Suprapubic skin (tissue), 4 donors: ENCODE results near the gene SYNDIG1. TPM values are rescaled to one million over a fixed set of nuclear protein-coding genes. Genes with fewer than 3 reads are reported as not detected.

Source experiments
- DNase-seq, 2 donors: peaks; one replicate each; pipeline ENCODE4 v3.0.0-alpha.2; 2019; ENCODE audit warnings: low spot score in 2 of 2
- H3K27ac ChIP-seq: fragments of 200-600 bp; sonication (generic); one replicate; pipeline ENCODE4 v1.5.1; 2019
- H3K27me3 ChIP-seq: fragments of 200-600 bp; sonication (generic); one replicate; pipeline ENCODE4 v1.5.1; 2019
- H3K36me3 ChIP-seq: fragments of 200-600 bp; sonication (generic); one replicate; pipeline ENCODE4 v1.5.1; 2019
- H3K4me1 ChIP-seq: fragments of 200-600 bp; sonication (generic); one replicate; pipeline ENCODE4 v1.5.1; 2019
- H3K4me3 ChIP-seq: fragments of 200-600 bp; sonication (generic); one replicate; pipeline ENCODE4 v1.5.1; 2019; ENCODE audit warnings: mild to moderate bottlenecking
- H3K9me3 ChIP-seq: fragments of 200-600 bp; sonication (generic); one replicate; pipeline ENCODE4 v1.5.1; 2019
- EP300 ChIP-seq: sonication (generic); formaldehyde crosslinking; IDR thresholded peaks from one replicate; pipeline ENCODE4 v1.6.1; 2017; ENCODE audit warnings: antibody characterized with exemption
- POLR2A ChIP-seq, 2 donors: fragments of 450-650 bp; IDR thresholded peaks; one replicate each; pipeline ENCODE4 v1.6.1; 2017; ENCODE audit warnings: antibody characterized with exemption in 2 of 2, mild to moderate bottlenecking in 2 of 2, moderate library complexity in 2 of 2
- POLR2AphosphoS5 ChIP-seq, 3 donors: sonication (generic); formaldehyde crosslinking; IDR thresholded peaks; one replicate each; pipeline ENCODE4 v1.6.1; 2017; ENCODE audit warnings: antibody characterized with exemption in 3 of 3
- WGBS: methylation state at CpG from one replicate; pipeline ENCODE4 v1.1.5; 2018; 5-methylcytosine and 5-hydroxymethylcytosine counted together
- total RNA-seq, 4 donors: library from RNA; depleted of rRNA; stranded (reverse); fragments of >200 nt; gene quantifications; one replicate each; pipeline ENCODE4 v1.1.0, GENCODE V29; 2016
- TF ChIP-seq, protein P1 (sequence below), 2 donors: fragments of 200-600 bp in 1 of 2; fragments of 450-650 bp in 1 of 2; sonication (generic) in 1 of 2; IDR thresholded peaks; one replicate each; pipeline ENCODE4 v1.5.1; 2016 to 2019; ENCODE audit warnings: antibody characterized with exemption in 2 of 2, mild to moderate bottlenecking in 1 of 2, moderate library complexity in 1 of 2

The SYNDIG1 gene
- total RNA-seq, 4 donors from 2014 or later, result not detected

DNA sequence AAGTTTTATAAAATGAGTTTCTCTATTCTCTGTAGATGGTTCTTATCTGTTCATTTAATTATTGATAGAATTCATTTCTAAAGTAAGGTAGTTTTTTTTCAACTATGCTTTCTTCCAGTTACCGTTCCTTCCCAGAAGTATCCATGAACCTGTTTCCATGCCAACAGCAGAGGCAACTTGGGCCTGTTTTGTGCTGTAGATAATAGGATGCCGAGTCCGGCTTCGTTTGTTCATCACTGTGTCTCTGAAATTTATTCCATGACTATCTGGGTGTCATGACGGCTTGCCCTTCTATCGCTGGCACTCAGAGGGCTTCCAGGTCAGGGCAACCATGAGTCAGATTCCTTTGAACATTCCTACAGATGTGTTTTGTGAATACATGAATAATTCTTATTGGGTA, 190.4 kb downstream of the SYNDIG1 start:
- Histone ChIP-seq H3K27me3 (no peaks in the 10 kb centered on the region), H3K4me3 (no peak overlapping the region), H3K4me1 (no peaks in the 10 kb centered on the region), H3K36me3 (no peaks in the 10 kb centered on the region), H3K27ac (no peak overlapping the region), H3K9me3 (no peaks in the 10 kb centered on the region)
- TF ChIP-seq, protein P1, sequence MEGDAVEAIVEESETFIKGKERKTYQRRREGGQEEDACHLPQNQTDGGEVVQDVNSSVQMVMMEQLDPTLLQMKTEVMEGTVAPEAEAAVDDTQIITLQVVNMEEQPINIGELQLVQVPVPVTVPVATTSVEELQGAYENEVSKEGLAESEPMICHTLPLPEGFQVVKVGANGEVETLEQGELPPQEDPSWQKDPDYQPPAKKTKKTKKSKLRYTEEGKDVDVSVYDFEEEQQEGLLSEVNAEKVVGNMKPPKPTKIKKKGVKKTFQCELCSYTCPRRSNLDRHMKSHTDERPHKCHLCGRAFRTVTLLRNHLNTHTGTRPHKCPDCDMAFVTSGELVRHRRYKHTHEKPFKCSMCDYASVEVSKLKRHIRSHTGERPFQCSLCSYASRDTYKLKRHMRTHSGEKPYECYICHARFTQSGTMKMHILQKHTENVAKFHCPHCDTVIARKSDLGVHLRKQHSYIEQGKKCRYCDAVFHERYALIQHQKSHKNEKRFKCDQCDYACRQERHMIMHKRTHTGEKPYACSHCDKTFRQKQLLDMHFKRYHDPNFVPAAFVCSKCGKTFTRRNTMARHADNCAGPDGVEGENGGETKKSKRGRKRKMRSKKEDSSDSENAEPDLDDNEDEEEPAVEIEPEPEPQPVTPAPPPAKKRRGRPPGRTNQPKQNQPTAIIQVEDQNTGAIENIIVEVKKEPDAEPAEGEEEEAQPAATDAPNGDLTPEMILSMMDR (IDR thresholded peaks at IDR 0.05), result no peak
- TF ChIP-seq POLR2AphosphoS5 (IDR thresholded peaks at IDR 0.05) (no peak), EP300 (no peak), POLR2A (IDR thresholded peaks at IDR 0.05) (no peak)
- 91% methylated on average over 6 of the region's 6 CpGs for WGBS
- no peak for DNase-seq

DNA sequence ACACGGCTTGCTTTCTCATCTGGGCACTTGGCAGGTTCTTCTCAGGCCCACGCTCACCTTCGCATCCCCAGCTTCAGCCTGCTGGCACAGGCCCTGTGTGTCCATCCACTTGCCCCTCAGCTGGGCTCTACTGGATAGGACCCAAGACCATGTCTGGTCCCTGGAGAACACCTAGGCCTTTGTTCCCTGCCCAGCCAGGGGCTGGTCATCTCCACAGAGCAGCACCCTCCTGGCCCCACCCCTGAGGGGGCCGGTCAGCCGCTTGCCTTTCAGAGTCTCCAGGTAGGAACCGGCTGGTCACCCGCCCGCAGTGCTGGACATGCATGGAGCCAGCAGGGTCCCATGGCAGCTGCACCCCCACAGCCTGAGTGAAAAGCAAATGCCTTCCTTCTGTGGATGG, 191.2 kb downstream of the SYNDIG1 start:
- no peak for TF ChIP-seq POLR2A (IDR thresholded peaks at IDR 0.05)
- TF ChIP-seq, protein P1 (IDR thresholded peaks at IDR 0.05), result no peak
- TF ChIP-seq EP300, result no peak
- TF ChIP-seq POLR2AphosphoS5 (IDR thresholded peaks at IDR 0.05), result no peak
- Histone ChIP-seq H3K9me3 (no peaks in the 10 kb centered on the region), H3K27ac (no peak overlapping the region), H3K36me3 (no peaks in the 10 kb centered on the region), H3K4me1 (no peaks in the 10 kb centered on the region), H3K4me3 (no peak overlapping the region), H3K27me3 (no peaks in the 10 kb centered on the region)
- WGBS, result 83% methylated on average over 3 of the region's 8 CpGs
- no peak for DNase-seq

DNA sequence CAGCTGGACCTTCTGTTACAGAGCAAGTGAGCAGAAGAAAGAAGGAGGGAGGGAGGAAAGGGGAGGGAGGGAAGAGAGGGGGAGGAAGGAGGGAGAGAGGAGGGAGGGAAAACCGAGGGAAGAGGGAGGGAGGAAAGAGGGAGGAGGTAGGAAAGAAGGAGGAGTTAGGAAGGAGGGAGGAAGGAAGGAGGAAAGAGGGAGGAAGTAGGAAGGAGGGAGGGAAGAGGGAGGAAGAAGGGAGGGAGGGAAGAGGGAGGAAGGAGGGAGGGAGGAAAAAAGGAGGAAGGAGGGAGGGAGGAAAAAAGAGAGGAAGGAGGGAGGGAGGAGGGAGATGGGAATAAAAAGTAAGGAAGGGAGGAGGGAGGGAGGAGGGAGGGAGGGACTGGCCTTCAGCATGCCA, 191.8 kb downstream of the SYNDIG1 start:
- Histone ChIP-seq H3K9me3 (no peaks in the 10 kb centered on the region), H3K27ac (no peak overlapping the region), H3K4me1 (no peaks in the 10 kb centered on the region), H3K36me3 (no peaks in the 10 kb centered on the region), H3K4me3 (no peak overlapping the region), H3K27me3 (no peaks in the 10 kb centered on the region)
- no peak for DNase-seq
- TF ChIP-seq POLR2A (IDR thresholded peaks at IDR 0.05), result no peak
- no peak for TF ChIP-seq POLR2AphosphoS5 (IDR thresholded peaks at IDR 0.05)
- TF ChIP-seq, protein P1 (IDR thresholded peaks at IDR 0.05), result no peak
- no peak for TF ChIP-seq EP300
- 79% methylated on average over 1 of the region's 1 CpG for WGBS

DNA sequence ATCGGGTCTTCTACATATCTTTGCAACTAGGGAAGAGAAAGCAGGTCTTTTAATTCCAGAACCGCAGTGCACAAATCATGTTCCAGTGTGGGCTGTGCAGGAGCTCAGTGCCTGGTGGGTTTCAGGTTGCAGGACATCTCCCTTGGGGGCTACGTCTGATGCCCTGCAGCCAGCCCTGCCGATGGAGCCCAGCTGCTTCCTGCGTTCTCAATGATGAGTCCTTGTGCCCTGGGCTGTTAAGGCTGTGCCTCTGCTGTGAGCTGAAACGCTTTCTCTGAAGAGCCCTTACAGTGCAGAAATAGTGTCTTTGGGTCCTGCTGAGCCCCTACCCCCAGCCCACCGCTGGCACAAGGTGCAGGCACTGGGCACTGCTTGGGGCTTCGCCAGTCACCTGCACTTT, 192.9 kb downstream of the SYNDIG1 start:
- H3K4me1 ChIP-seq, result no peaks in the 10 kb centered on the region
- no peak overlapping the region for H3K27ac ChIP-seq
- TF ChIP-seq, protein P1 (IDR thresholded peaks at IDR 0.05), result no peak
- TF ChIP-seq POLR2A (IDR thresholded peaks at IDR 0.05) (no peak), EP300 (no peak), POLR2AphosphoS5 (IDR thresholded peaks at IDR 0.05) (no peak)
- H3K4me3 ChIP-seq, result no peak overlapping the region
- 66% methylated on average over 8 of the region's 8 CpGs for WGBS
- H3K9me3 ChIP-seq, result no peaks in the 10 kb centered on the region
- no peaks in the 10 kb centered on the region for H3K36me3 ChIP-seq
- peak in 1 of 2 donors; percentile 7 for DNase-seq
- H3K27me3 ChIP-seq, result no peaks in the 10 kb centered on the region

DNA sequence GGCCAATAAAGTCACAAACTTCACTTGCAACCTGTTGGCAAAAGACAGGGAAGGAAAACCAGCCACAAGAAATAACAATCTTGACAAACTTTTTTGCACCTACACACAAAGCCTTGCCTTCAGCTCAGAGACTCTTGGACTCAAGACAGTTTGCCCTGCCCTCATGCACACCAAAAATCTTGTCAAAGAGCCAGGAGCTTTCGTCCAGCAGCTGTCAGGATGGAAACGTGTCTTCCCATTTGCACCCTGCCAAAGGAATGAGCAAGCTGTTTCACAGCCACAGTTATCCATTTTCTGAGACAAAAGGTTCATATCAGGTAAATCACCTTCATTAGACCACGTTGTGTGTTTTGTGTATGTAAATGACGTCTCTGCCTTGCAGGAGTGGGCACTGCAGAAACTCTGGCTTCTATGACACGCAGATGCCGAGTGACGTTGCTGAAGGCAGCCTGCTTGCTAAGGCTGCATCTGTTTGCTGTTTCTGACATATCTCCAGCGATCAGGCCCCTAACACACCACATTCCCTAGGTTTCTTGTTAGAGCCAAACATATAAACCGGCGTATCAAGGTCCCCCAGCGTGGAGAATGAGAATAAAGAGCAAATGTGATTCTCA, 193.4 kb downstream of the SYNDIG1 start:
- H3K4me3 ChIP-seq, result no peak overlapping the region
- H3K4me1 ChIP-seq, result no peaks in the 10 kb centered on the region
- no peaks in the 10 kb centered on the region for H3K36me3 ChIP-seq
- WGBS, result 46% methylated on average over 11 of the region's 11 CpGs
- no peaks in the 10 kb centered on the region for H3K27me3 ChIP-seq
- H3K27ac ChIP-seq, result no peak overlapping the region
- no peaks in the 10 kb centered on the region for H3K9me3 ChIP-seq
- TF ChIP-seq, protein P1 (IDR thresholded peaks at IDR 0.05), result no peak
- TF ChIP-seq POLR2A (IDR thresholded peaks at IDR 0.05) (no peak), POLR2AphosphoS5 (IDR thresholded peaks at IDR 0.05) (no peak), EP300 (no peak)
- DNase-seq, result peak; percentile 21 to 26
